Neural progenitor cell (in vitro differentiated cells): ENCODE results near the gene NSUN5. TPM values are rescaled to one million over a fixed set of nuclear protein-coding genes. Genes with fewer than 3 reads are reported as not detected.

Experiments
- DNase-seq: peaks from one replicate; pipeline ENCODE4 v3.0.0-alpha.2; 2016; ENCODE audit warnings: low spot score
- H2AFZ ChIP-seq: fragments of 200-600 bp; sonication (generic); replicated peaks from 2 replicates; pipeline ENCODE4 v1.6.1; 2016; ENCODE audit warnings: antibody characterized with exemption
- H3F3A ChIP-seq: fragments of 200-600 bp; sonication (generic); 2 replicates; pipeline ENCODE4 v1.6.1; 2016; ENCODE audit warnings: antibody characterized with exemption, low read depth
- H3K27ac ChIP-seq: fragments of 200-600 bp; sonication (generic); 2 replicates; pipeline ENCODE4 v1.5.1; 2016; ENCODE audit warnings: mild to moderate bottlenecking
- H3K27me3 ChIP-seq: fragments of 200-600 bp; sonication (generic); 2 replicates; pipeline ENCODE4 v1.6.1; 2016; ENCODE audit warnings: mild to moderate bottlenecking, moderate library complexity
- H3K36me3 ChIP-seq: fragments of 200-600 bp; sonication (generic); 2 replicates; pipeline ENCODE4 v1.5.1; 2016
- H3K4me1 ChIP-seq: fragments of 200-600 bp; sonication (generic); 2 replicates; pipeline ENCODE4 v1.6.1; 2016; ENCODE audit warnings: mixed run types
- H3K4me2 ChIP-seq: fragments of 200-600 bp; sonication (generic); 2 replicates; pipeline ENCODE4 v1.6.1; 2016
- H3K4me3 ChIP-seq: fragments of 200-600 bp; sonication (generic); 2 replicates; pipeline ENCODE4 v1.5.1; 2016
- H3K79me2 ChIP-seq: fragments of 200-600 bp; sonication (generic); 2 replicates; pipeline ENCODE4 v1.6.1; 2016; ENCODE audit warnings: low read depth
- H3K9ac ChIP-seq: fragments of 200-600 bp; sonication (generic); 2 replicates; pipeline ENCODE4 v1.6.1; 2016
- H3K9me3 ChIP-seq: fragments of 200-600 bp; sonication (generic); 2 replicates; pipeline ENCODE4 v1.5.1; 2016; ENCODE audit warnings: low read depth
- H4K20me1 ChIP-seq: fragments of 200-600 bp; sonication (generic); 2 replicates; pipeline ENCODE4 v1.6.1; 2016; ENCODE audit warnings: low read depth
- H3K27ac Mint-ChIP-seq: 3 replicates; pipeline ENCODE4 v1.8.0; 2021; ENCODE audit warnings: mixed read lengths
- H3K27me3 Mint-ChIP-seq: 2 replicates; pipeline ENCODE4 v1.8.0; 2022; ENCODE audit warnings: low read depth, mild to moderate bottlenecking, inconsistent platforms, moderate library complexity, mixed read lengths; ENCODE audit not compliant: insufficient read depth
- H3K36me3 Mint-ChIP-seq: 3 replicates; pipeline ENCODE4 v1.8.0; 2021; ENCODE audit warnings: mixed read lengths
- H3K4me1 Mint-ChIP-seq: 3 replicates; pipeline ENCODE4 v1.8.0; 2021; ENCODE audit warnings: mixed read lengths
- H3K4me3 Mint-ChIP-seq: 3 replicates; pipeline ENCODE4 v1.8.0; 2021; ENCODE audit warnings: mild to moderate bottlenecking, moderate library complexity, mixed read lengths
- H3K9me3 Mint-ChIP-seq: 3 replicates; pipeline ENCODE4 v1.8.0; 2020; ENCODE audit warnings: mixed read lengths
- CTCF ChIP-seq: fragments of 200-600 bp; sonication (generic); IDR thresholded peaks from 2 replicates; pipeline ENCODE4 v1.5.1; 2017; ENCODE audit warnings: antibody characterized with exemption, mild to moderate bottlenecking
- EZH2 ChIP-seq: fragments of 200-600 bp; sonication (generic); IDR thresholded peaks from 2 replicates; pipeline ENCODE4 v1.6.1; 2017; ENCODE audit warnings: antibody characterized with exemption, mild to moderate bottlenecking, moderate library complexity
- EZH2phosphoT487 ChIP-seq: fragments of 200-600 bp; sonication (generic); IDR thresholded peaks from 2 replicates; pipeline ENCODE4 v1.6.1; 2017; ENCODE audit warnings: antibody characterized with exemption
- total RNA-seq: library from RNA; depleted of rRNA; stranded (reverse); fragments of >200 nt; gene quantifications from 2 replicates; pipeline ENCODE4 v1.2.3, GENCODE V29; 2015; ENCODE audit warnings: low replicate concordance

NSUN5 gene
- total RNA-seq, 1 donor from 2014 or later: 23.3 TPM

- TF ChIP-seq EZH2phosphoT487 (no peak), EZH2 (no peak), CTCF (no peak)
Observed at GRCh38 chr7:73353243-73353642, 44.6 kb upstream of the NSUN5 start.

DNA sequence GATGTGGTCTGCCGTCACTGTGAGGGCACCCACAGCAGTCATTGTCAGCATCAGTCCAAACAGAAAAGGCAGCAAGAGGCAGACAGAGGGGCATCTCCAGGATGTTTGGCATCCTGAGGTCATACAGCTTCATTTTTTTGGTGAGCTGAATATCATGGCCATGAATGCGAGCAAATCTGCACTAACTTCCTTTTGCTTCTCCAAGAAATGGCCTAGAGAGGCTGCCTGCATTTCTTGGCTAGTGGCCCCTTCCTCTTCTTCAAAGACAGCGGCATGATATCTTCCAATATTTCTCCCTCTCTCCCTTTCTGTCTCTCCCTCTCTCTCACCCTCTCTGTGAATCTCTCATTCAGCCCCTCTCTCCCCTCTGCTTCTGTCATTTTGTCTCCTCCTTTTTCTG lies 44.2 kb upstream of the NSUN5 start:
- Histone ChIP-seq H3K4me3 (no peak overlapping the region), H3K27me3 (no peaks in the 10 kb centered on the region), H3K9ac (no peak overlapping the region), H3K79me2 (no peaks in the 10 kb centered on the region), H2AFZ (no peak overlapping the region), H3F3A (peaks cover 9% of the 10 kb centered on the region), H3K9me3 (no peaks in the 10 kb centered on the region), H3K27ac (no peak overlapping the region), H3K36me3 (no peaks in the 10 kb centered on the region), H4K20me1 (no peaks in the 10 kb centered on the region), H3K4me2 (no peak overlapping the region), H3K4me1 (peaks cover 15% of the 10 kb centered on the region)
- Mint-ChIP-seq H3K27ac (peak overlapping the region; percentile 35), H3K4me3 (peak overlapping the region; percentile 47), H3K27me3 (peaks cover 2% of the 10 kb centered on the region), H3K9me3 (peaks cover 11% of the 10 kb centered on the region), H3K36me3 (peaks cover 4% of the 10 kb centered on the region), H3K4me1 (peaks cover 38% of the 10 kb centered on the region)
- TF ChIP-seq CTCF (no peak), EZH2 (no peak), EZH2phosphoT487 (no peak)
- DNase-seq: no peak

More at GRCh38 chr7:73353243-73353642, 44.6 kb upstream of the NSUN5 start:
- DNase-seq: no peak
- peaks cover 4% of the 10 kb centered on the region for H3K36me3 Mint-ChIP-seq
- peaks cover 41% of the 10 kb centered on the region for H3K4me1 Mint-ChIP-seq
- Histone ChIP-seq H2AFZ (no peak overlapping the region), H3K4me1 (peaks cover 15% of the 10 kb centered on the region), H3K79me2 (no peaks in the 10 kb centered on the region), H3K27me3 (no peaks in the 10 kb centered on the region), H3K4me3 (no peak overlapping the region), H3F3A (peaks cover 9% of the 10 kb centered on the region), H3K36me3 (no peaks in the 10 kb centered on the region), H3K9ac (no peak overlapping the region), H4K20me1 (no peaks in the 10 kb centered on the region), H3K4me2 (no peak overlapping the region), H3K27ac (no peak overlapping the region), H3K9me3 (no peaks in the 10 kb centered on the region)
- peak overlapping the region; percentile 35 for H3K27ac Mint-ChIP-seq
- H3K9me3 Mint-ChIP-seq: peaks cover 11% of the 10 kb centered on the region
- H3K27me3 Mint-ChIP-seq: peaks cover 2% of the 10 kb centered on the region
- H3K4me3 Mint-ChIP-seq: peak overlapping the region; percentile 47

- Histone ChIP-seq H2AFZ (no peak overlapping the region), H3K9ac (no peak overlapping the region), H3K27ac (no peak overlapping the region), H3F3A (peaks cover 9% of the 10 kb centered on the region), H4K20me1 (no peaks in the 10 kb centered on the region), H3K9me3 (no peaks in the 10 kb centered on the region), H3K4me3 (no peak overlapping the region), H3K4me1 (peaks cover 15% of the 10 kb centered on the region), H3K79me2 (no peaks in the 10 kb centered on the region), H3K36me3 (no peaks in the 10 kb centered on the region), H3K4me2 (no peak overlapping the region), H3K27me3 (no peaks in the 10 kb centered on the region)
- no peak for DNase-seq
- peaks cover 11% of the 10 kb centered on the region for H3K9me3 Mint-ChIP-seq
- peak overlapping the region; percentile 39 for H3K4me3 Mint-ChIP-seq
- TF ChIP-seq EZH2phosphoT487: no peak
- TF ChIP-seq CTCF: no peak
- no peak for TF ChIP-seq EZH2
- H3K36me3 Mint-ChIP-seq: peaks cover 4% of the 10 kb centered on the region
- H3K27ac Mint-ChIP-seq: no peak overlapping the region
- H3K27me3 Mint-ChIP-seq: peaks cover 2% of the 10 kb centered on the region
- peaks cover 34% of the 10 kb centered on the region for H3K4me1 Mint-ChIP-seq
Observed at GRCh38 chr7:73351447-73352167, 43.0 kb upstream of the NSUN5 start.
